ENCODE results near the gene SETD7. TPM values are rescaled to one million over a fixed set of nuclear protein-coding genes. Genes with fewer than 3 reads are reported as not detected.

SETD7 gene
- total RNA-seq, 2 donors from 2014 or later, result 71.7 to 100 TPM

DNA sequence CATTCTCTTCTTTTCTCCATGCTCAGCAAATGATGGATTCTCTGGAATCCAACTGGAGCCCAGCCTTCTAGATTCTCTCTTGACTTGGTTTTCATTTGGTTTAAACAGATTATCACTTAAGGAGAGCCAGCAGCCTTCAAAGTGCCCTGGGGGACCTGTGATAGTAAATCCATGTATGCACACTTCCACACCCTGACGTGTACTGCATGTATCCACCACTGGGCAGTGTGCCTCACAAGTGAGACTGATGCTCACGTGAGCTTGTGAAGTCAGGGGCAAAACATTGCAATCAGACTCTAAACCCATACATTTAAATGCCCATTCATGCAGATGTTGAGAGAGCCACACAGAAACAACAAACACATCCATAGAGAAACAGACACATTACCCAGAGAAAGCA lies 28.0 kb upstream of the SETD7 start:
- Histone ChIP-seq H3K9me3 (no peaks in the 10 kb centered on the region), H3K4me3 (no peak overlapping the region), H3K4me1 (replicated peaks) (no peaks in the 10 kb centered on the region), H3K27me3 (replicated peaks; ENCODE audit: insufficient read depth) (no peaks in the 10 kb centered on the region), H3K36me3 (no peaks in the 10 kb centered on the region), H3K27ac (no peak overlapping the region)
- DNase-seq (ENCODE audit: low spot score), result no peak
- intact Hi-C loops (cut with DNase I), result no loop called here
- TF ChIP-seq POLR2A (IDR thresholded peaks at IDR 0.05) (no peak), POLR2AphosphoS5 (IDR thresholded peaks at IDR 0.05) (no peak)
- TF ChIP-seq, protein P1, sequence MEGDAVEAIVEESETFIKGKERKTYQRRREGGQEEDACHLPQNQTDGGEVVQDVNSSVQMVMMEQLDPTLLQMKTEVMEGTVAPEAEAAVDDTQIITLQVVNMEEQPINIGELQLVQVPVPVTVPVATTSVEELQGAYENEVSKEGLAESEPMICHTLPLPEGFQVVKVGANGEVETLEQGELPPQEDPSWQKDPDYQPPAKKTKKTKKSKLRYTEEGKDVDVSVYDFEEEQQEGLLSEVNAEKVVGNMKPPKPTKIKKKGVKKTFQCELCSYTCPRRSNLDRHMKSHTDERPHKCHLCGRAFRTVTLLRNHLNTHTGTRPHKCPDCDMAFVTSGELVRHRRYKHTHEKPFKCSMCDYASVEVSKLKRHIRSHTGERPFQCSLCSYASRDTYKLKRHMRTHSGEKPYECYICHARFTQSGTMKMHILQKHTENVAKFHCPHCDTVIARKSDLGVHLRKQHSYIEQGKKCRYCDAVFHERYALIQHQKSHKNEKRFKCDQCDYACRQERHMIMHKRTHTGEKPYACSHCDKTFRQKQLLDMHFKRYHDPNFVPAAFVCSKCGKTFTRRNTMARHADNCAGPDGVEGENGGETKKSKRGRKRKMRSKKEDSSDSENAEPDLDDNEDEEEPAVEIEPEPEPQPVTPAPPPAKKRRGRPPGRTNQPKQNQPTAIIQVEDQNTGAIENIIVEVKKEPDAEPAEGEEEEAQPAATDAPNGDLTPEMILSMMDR (IDR thresholded peaks at IDR 0.05), result no peak
- 92% methylated on average over 2 of the region's 2 CpGs for WGBS

DNA sequence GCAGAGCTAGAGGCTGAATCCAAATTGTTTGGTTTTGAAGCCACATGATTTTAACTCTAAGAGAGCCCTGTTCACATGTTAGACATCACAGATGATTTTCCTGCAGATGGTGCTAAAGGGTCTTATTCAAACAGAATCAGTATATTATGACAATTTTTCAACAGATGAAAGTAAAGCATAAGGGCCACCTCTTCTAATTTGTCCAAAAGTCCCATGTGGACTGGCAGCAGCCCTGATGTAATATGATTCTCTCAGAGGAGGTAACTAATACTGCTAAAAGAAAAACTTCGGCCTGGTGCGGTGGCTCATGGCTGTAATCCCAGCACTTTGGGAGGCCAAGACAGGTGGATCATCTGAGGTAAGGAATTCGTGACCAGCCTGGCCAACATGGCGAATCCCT lies 26.0 kb upstream of the SETD7 start:
- intact Hi-C loops (cut with DNase I), result no loop called here
- no peak for DNase-seq (ENCODE audit: low spot score)
- 61% methylated on average over 4 of the region's 4 CpGs for WGBS
- no peaks in the 10 kb centered on the region for H3K9me3 ChIP-seq
- no peaks in the 10 kb centered on the region for H3K4me1 ChIP-seq (replicated peaks)
- H3K27me3 ChIP-seq (replicated peaks; ENCODE audit: insufficient read depth), result no peaks in the 10 kb centered on the region
- no peaks in the 10 kb centered on the region for H3K36me3 ChIP-seq
- TF ChIP-seq POLR2AphosphoS5 (IDR thresholded peaks at IDR 0.05), result no peak
- TF ChIP-seq, protein P1 (IDR thresholded peaks at IDR 0.05), result no peak
- no peak for TF ChIP-seq POLR2A (IDR thresholded peaks at IDR 0.05)
- no peak overlapping the region for H3K27ac ChIP-seq
- H3K4me3 ChIP-seq, result no peak overlapping the region

DNA sequence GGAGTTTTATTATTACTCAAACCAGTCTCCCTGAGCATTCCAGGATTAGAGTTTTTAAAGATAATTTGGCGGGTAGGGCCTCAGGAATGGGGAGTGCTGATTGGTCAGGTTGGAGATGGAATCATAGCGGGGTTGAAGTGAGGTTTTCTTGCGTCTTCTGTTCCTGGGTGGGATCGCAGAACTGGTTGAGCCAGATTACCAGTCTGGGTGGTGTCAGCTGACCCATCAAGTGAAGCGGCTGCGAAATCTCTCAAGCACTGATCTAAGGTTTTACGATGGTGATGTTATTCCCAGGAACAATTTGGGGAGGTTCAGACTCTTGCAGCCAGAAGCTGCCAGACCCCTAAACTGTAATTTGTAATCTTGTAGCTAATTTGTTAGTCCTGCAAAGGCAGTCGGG lies 25.1 kb upstream of the SETD7 start:
- H3K36me3 ChIP-seq, result no peaks in the 10 kb centered on the region
- DNase-seq (ENCODE audit: low spot score), result no peak
- H3K4me1 ChIP-seq (replicated peaks), result no peaks in the 10 kb centered on the region
- H3K9me3 ChIP-seq, result no peaks in the 10 kb centered on the region
- WGBS, result 61% methylated on average over 8 of the region's 8 CpGs
- H3K27ac ChIP-seq, result no peak overlapping the region
- intact Hi-C loops (cut with DNase I), result no loop called here
- H3K4me3 ChIP-seq, result no peak overlapping the region
- TF ChIP-seq POLR2A (IDR thresholded peaks at IDR 0.05), result no peak
- TF ChIP-seq, protein P1 (IDR thresholded peaks at IDR 0.05), result no peak
- no peak for TF ChIP-seq POLR2AphosphoS5 (IDR thresholded peaks at IDR 0.05)
- H3K27me3 ChIP-seq (replicated peaks; ENCODE audit: insufficient read depth), result no peaks in the 10 kb centered on the region

DNA sequence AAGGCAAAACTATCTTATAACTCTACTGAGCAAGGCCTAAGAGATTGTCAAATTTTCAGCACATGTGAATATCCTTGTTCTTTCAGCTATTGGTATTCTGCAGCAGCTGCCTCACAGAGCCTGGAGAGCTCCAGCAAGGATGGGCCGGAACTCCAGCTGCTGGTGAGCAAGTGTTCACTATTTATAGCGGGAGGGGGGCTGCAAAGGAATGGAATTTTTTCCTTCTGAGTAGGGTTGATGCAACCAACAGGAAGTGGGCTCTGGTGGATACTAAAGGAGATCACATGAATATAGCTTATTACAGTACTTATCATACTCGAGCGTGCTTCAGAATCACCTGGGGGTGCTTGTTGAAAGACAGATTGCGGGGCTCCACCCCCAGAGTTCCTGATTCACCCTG lies 20.2 kb upstream of the SETD7 start:
- no peak for DNase-seq (ENCODE audit: low spot score)
- H3K4me3 ChIP-seq, result no peak overlapping the region
- TF ChIP-seq, protein P1 (IDR thresholded peaks at IDR 0.05), result no peak
- TF ChIP-seq POLR2AphosphoS5 (IDR thresholded peaks at IDR 0.05) (no peak), POLR2A (IDR thresholded peaks at IDR 0.05) (no peak)
- intact Hi-C loops (cut with DNase I), result no loop called here
- no peaks in the 10 kb centered on the region for H3K9me3 ChIP-seq
- no peaks in the 10 kb centered on the region for H3K36me3 ChIP-seq
- H3K27ac ChIP-seq, result no peak overlapping the region
- no peaks in the 10 kb centered on the region for H3K4me1 ChIP-seq (replicated peaks)
- WGBS, result 90% methylated on average over 5 of the region's 5 CpGs
- no peaks in the 10 kb centered on the region for H3K27me3 ChIP-seq (replicated peaks; ENCODE audit: insufficient read depth)

DNA sequence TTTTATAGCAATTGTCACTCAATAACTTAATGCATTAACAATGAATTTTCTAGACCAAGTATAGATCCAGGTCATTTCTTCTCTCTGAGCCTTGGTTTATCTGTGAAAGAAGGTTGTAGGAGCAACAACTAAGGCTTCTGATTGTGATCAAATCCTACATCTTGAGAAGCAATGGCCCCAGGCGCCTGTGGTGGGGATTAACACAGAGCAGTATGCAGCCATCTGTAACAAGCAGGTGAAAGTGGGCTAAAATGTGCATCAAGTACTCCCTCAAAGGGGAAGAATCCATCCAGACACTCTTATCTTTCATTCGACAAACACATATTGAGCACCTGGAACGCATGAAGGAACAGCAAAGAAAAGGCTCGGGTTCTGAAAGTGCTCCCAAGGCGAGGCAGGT lies 19.1 kb upstream of the SETD7 start:
- TF ChIP-seq, protein P1 (IDR thresholded peaks at IDR 0.05), result no peak
- TF ChIP-seq POLR2A (IDR thresholded peaks at IDR 0.05) (no peak), POLR2AphosphoS5 (IDR thresholded peaks at IDR 0.05) (no peak)

More for the DNA sequence above, 19.1 kb upstream of the SETD7 start:
- H3K9me3 ChIP-seq, result no peaks in the 10 kb centered on the region
- no peak overlapping the region for H3K4me3 ChIP-seq
- no peaks in the 10 kb centered on the region for H3K4me1 ChIP-seq (replicated peaks)
- DNase-seq (ENCODE audit: low spot score), result no peak
- WGBS, result 86% methylated on average over 5 of the region's 5 CpGs
- no peak overlapping the region for H3K27ac ChIP-seq
- no peaks in the 10 kb centered on the region for H3K36me3 ChIP-seq
- no peaks in the 10 kb centered on the region for H3K27me3 ChIP-seq (replicated peaks; ENCODE audit: insufficient read depth)
- intact Hi-C loops (cut with DNase I), result no loop called here

All from prostate gland (tissue), 2 donors.